C4-2B (cell line): ENCODE results near the gene MDM4.

Experiments
- ZFX ChIP-seq: fragments of 450-650 bp; IDR thresholded peaks from 2 replicates; pipeline ENCODE4 v1.6.1; 2017
- TF ChIP-seq, protein P1 (sequence below): fragments of 450-650 bp; conservative IDR thresholded peaks from 2 replicates; pipeline ENCODE4 v1.5.1; 2017; ENCODE audit warnings: mild to moderate bottlenecking

- TF ChIP-seq, protein P1, sequence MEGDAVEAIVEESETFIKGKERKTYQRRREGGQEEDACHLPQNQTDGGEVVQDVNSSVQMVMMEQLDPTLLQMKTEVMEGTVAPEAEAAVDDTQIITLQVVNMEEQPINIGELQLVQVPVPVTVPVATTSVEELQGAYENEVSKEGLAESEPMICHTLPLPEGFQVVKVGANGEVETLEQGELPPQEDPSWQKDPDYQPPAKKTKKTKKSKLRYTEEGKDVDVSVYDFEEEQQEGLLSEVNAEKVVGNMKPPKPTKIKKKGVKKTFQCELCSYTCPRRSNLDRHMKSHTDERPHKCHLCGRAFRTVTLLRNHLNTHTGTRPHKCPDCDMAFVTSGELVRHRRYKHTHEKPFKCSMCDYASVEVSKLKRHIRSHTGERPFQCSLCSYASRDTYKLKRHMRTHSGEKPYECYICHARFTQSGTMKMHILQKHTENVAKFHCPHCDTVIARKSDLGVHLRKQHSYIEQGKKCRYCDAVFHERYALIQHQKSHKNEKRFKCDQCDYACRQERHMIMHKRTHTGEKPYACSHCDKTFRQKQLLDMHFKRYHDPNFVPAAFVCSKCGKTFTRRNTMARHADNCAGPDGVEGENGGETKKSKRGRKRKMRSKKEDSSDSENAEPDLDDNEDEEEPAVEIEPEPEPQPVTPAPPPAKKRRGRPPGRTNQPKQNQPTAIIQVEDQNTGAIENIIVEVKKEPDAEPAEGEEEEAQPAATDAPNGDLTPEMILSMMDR: no peak
- no peak for TF ChIP-seq ZFX
These were observed 9.3 kb upstream of the MDM4 start for GRCh38 chr1:204506969-204507316.
